ENCODE measurements around the gene SLC25A18. TPM values are rescaled to one million over a fixed set of nuclear protein-coding genes. Genes with fewer than 3 reads are reported as not detected.
"Not testable (repeated sequence)": the region's sequence is repeated elsewhere in the genome, so short reads cannot be mapped to it uniquely, and the experiment has no call there.

The SLC25A18 gene
- total RNA-seq, 2 experiments from 2014 or later, result not detected

- no peak overlapping the region for H3K4me2 ChIP-seq (ENCODE audit: low read length)
- no peak overlapping the region for H3K4me3 ChIP-seq (ENCODE audit: low read depth, low read length, poor library complexity, severe bottlenecking)
- H2AFZ ChIP-seq (ENCODE audit: low read length), result no peak overlapping the region
- H3K9me2 ChIP-seq (ENCODE audit: insufficient read depth, low read length), result no peaks in the 10 kb centered on the region
- H3K9me3 ChIP-seq (ENCODE audit: low read length), result no peaks in the 10 kb centered on the region
- BruUV-seq (replicated peaks), result no TSS peak
- H3K27ac ChIP-seq (ENCODE audit: low read depth, low read length, poor library complexity, severe bottlenecking), result no peak overlapping the region
- no peaks in the 10 kb centered on the region for H3K36me3 ChIP-seq (ENCODE audit: insufficient read depth, low read length)
- ChIA-PET POLR2A (interaction anchor here (0.6 to 1.2 kb wide), 4 partner anchors 33 to 502 kb away, joined by 3 to 10 read pairs (median 4); no protein-coding TSS in a partner anchor), CTCF (ENCODE audit: unreplicated experiment) (no interaction called here)
- peaks cover 13% of the 10 kb centered on the region; the same call in 1 of the 2 replicates for H3K79me2 ChIP-seq (ENCODE audit: insufficient read depth, low read depth, low read length)
- no peak for DNase-seq (ENCODE audit: low spot score)
- intact Hi-C loops (cut with micrococcal nuclease; ENCODE audit: unreplicated experiment), result loop anchor here (10.0 kb wide), 2 partner anchors 141 to 419 kb away; partner anchors contain the start of genes ADA2 and BID
- H3K4me1 ChIP-seq (ENCODE audit: insufficient read depth, low read length, poor library complexity, severe bottlenecking), result peaks cover 20% of the 10 kb centered on the region
- TF ChIP-seq EZH2phosphoT487 (IDR thresholded peaks at IDR 0.05; ENCODE audit: borderline replicate concordance, low read depth, low read length) (no peak), CTCF (conservative IDR thresholded peaks at IDR 0.05; ENCODE audit: low read length) (no peak)
- H4K20me1 ChIP-seq (ENCODE audit: insufficient read depth, low read length), result no peaks in the 10 kb centered on the region
These were observed 70.1 kb downstream of the SLC25A18 start for GRCh38 chr22:17633217-17633997.

DNA sequence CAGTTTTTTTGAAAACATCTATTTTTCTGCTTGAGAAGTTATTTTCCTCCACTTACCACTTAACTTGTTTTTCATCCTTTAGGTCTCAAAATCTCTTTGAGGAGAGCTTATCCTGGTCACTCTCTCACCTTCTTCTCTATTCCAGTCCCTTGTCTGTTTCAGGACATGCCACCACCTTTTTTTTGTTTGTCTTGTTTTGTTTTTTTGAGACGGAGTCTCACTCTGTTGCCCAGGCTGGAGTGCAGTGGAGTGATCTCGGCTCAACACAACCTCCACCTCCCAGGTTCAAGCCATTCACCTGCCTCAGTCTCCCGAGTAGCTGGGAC, 70.7 kb downstream of the SLC25A18 start:
- no peak overlapping the region for H3K4me2 ChIP-seq (ENCODE audit: low read length)
- no peak for DNase-seq (ENCODE audit: low spot score)
- TF ChIP-seq CTCF (conservative IDR thresholded peaks at IDR 0.05; ENCODE audit: low read length), result no peak
- no peak for TF ChIP-seq EZH2phosphoT487 (IDR thresholded peaks at IDR 0.05; ENCODE audit: borderline replicate concordance, low read depth, low read length)
- H3K9me2 ChIP-seq (ENCODE audit: insufficient read depth, low read length), result no peaks in the 10 kb centered on the region
- H3K36me3 ChIP-seq (ENCODE audit: insufficient read depth, low read length), result no peaks in the 10 kb centered on the region
- intact Hi-C loops (cut with micrococcal nuclease; ENCODE audit: unreplicated experiment), result loop anchor here (10.0 kb wide), 2 partner anchors 141 to 419 kb away; partner anchors contain the start of genes ADA2 and BID
- no TSS peak for BruUV-seq (replicated peaks)
- H2AFZ ChIP-seq (ENCODE audit: low read length), result no peak overlapping the region
- no peaks in the 10 kb centered on the region for H4K20me1 ChIP-seq (ENCODE audit: insufficient read depth, low read length)
- H3K4me1 ChIP-seq (ENCODE audit: insufficient read depth, low read length, poor library complexity, severe bottlenecking), result peaks cover 20% of the 10 kb centered on the region
- ChIA-PET POLR2A (interaction anchor here (0.6 to 0.7 kb wide), 2 partner anchors 130 to 503 kb away, joined by 3 read pairs; no protein-coding TSS in a partner anchor), CTCF (ENCODE audit: unreplicated experiment) (no interaction called here)
- H3K4me3 ChIP-seq (ENCODE audit: low read depth, low read length, poor library complexity, severe bottlenecking), result no peak overlapping the region
- H3K79me2 ChIP-seq (ENCODE audit: insufficient read depth, low read depth, low read length), result peaks cover 10% of the 10 kb centered on the region; the same call in 1 of the 2 replicates
- no peak overlapping the region for H3K27ac ChIP-seq (ENCODE audit: low read depth, low read length, poor library complexity, severe bottlenecking)
- no peaks in the 10 kb centered on the region for H3K9me3 ChIP-seq (ENCODE audit: low read length)

- no peaks in the 10 kb centered on the region for H3K9me2 ChIP-seq (ENCODE audit: insufficient read depth, low read length)
- CTCF ChIA-PET (ENCODE audit: unreplicated experiment), result no interaction called here
- no peaks in the 10 kb centered on the region for H3K9me3 ChIP-seq (ENCODE audit: low read length)
- H4K20me1 ChIP-seq (ENCODE audit: insufficient read depth, low read length), result no peaks in the 10 kb centered on the region
- peaks cover 16% of the 10 kb centered on the region for H3K4me1 ChIP-seq (ENCODE audit: insufficient read depth, low read length, poor library complexity, severe bottlenecking)
- intact Hi-C loops (cut with micrococcal nuclease; ENCODE audit: unreplicated experiment), result loop anchor here (5.0 to 10.0 kb wide), 3 partner anchors 140 to 443 kb away; partner anchors contain the start of genes ADA2, BID and PEX26
- H3K36me3 ChIP-seq (ENCODE audit: insufficient read depth, low read length), result no peaks in the 10 kb centered on the region
- POLR2A ChIA-PET, result interaction anchor here (0.7 kb wide), 1 partner anchor 1464 kb away, joined by 3 read pairs; no protein-coding TSS in a partner anchor
- no peak overlapping the region for H3K4me2 ChIP-seq (ENCODE audit: low read length)
- no peak overlapping the region for H3K4me3 ChIP-seq (ENCODE audit: low read depth, low read length, poor library complexity, severe bottlenecking)
- BruUV-seq (replicated peaks), result no TSS peak
- no peak for TF ChIP-seq EZH2phosphoT487 (IDR thresholded peaks at IDR 0.05; ENCODE audit: borderline replicate concordance, low read depth, low read length)
- TF ChIP-seq CTCF (conservative IDR thresholded peaks at IDR 0.05; ENCODE audit: low read length), result no peak
- no peak overlapping the region for H3K27ac ChIP-seq (ENCODE audit: low read depth, low read length, poor library complexity, severe bottlenecking)
- no peak overlapping the region for H2AFZ ChIP-seq (ENCODE audit: low read length)
- no peak for DNase-seq (ENCODE audit: low spot score)
- H3K79me2 ChIP-seq (ENCODE audit: insufficient read depth, low read depth, low read length), result peaks cover 10% of the 10 kb centered on the region
These were observed 71.4 kb downstream of the SLC25A18 start for GRCh38 chr22:17634696-17635095.

GRCh38 chr22:17636850-17637249, 73.6 kb downstream of the SLC25A18 start:
- Histone ChIP-seq H3K4me1 (ENCODE audit: insufficient read depth, low read length, poor library complexity, severe bottlenecking) (peaks cover 19% of the 10 kb centered on the region), H3K79me2 (ENCODE audit: insufficient read depth, low read depth, low read length) (peaks cover 25% of the 10 kb centered on the region)
- H3K9me3 ChIP-seq (ENCODE audit: low read length); H3K27ac ChIP-seq (ENCODE audit: low read depth, low read length, poor library complexity, severe bottlenecking); H4K20me1 ChIP-seq (ENCODE audit: insufficient read depth, low read length); BruUV-seq (replicated peaks); H3K9me2 ChIP-seq (ENCODE audit: insufficient read depth, low read length); H3K4me3 ChIP-seq (ENCODE audit: low read depth, low read length, poor library complexity, severe bottlenecking); H3K4me2 ChIP-seq (ENCODE audit: low read length); DNase-seq (ENCODE audit: low spot score); H3K36me3 ChIP-seq (ENCODE audit: insufficient read depth, low read length); CTCF ChIA-PET (ENCODE audit: unreplicated experiment); H2AFZ ChIP-seq (ENCODE audit: low read length): not testable (repeated sequence)
- POLR2A ChIA-PET, result interaction anchor here (0.6 kb wide), 1 partner anchor 18 kb away, joined by 3 read pairs; no protein-coding TSS in a partner anchor
- intact Hi-C loops (cut with micrococcal nuclease; ENCODE audit: unreplicated experiment), result loop anchor here (5.0 to 10.0 kb wide), 3 partner anchors 138 to 440 kb away; partner anchors contain the start of genes ADA2, BID and PEX26

All from OCI-LY7 (cell line).